Right forelimb (tissue), 1 donor: ENCODE results near the gene ATE1.
"Not testable (repeated sequence)": the region's sequence is repeated elsewhere in the genome, so short reads cannot be mapped to it uniquely, and the experiment has no call there.

Experiments
- DNase-seq: peaks from one replicate; pipeline ENCODE4 v3.0.0-alpha.2; 2018

The ATE1 gene

DNA sequence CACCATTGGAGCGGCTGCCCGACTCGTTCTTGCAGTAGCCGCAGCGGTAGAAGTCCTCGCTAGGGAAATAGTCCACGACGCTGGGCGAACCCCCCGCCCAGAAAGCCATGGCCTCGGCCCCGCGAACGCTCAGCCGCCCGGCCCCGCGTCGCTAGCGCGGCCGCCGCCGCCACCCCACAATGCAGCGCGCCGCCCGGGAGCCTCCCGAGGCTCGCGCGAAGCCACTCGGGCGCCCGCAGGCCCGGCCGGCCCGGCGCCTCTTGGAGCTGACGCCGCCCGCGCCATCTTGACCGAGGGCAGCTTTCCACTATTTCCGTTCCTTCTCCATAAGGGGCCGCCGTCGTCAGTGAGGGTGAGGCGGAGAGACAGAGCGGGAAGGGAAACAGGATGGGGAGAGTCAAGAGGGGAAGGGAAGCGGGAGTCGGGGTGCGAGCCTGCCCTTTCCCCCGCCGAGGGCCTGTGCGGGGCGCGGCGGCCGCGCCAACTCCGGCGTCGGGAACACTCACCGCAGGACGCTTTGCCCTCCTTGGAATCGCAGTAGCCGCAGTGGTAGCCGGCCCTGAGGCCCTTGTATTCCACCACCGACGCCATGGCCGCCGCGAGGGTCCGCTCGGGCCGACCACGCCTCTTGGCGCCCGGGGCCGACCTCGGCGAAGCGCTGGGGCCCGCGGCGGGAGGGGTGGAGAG is at the start of gene ATE1:
ATE1 (minus strand) TSS at position 191 of the 687 bp plus-strand sequence; CDS start at position 109, 82 bp downstream.
- peak; percentile 95 for DNase-seq

DNA sequence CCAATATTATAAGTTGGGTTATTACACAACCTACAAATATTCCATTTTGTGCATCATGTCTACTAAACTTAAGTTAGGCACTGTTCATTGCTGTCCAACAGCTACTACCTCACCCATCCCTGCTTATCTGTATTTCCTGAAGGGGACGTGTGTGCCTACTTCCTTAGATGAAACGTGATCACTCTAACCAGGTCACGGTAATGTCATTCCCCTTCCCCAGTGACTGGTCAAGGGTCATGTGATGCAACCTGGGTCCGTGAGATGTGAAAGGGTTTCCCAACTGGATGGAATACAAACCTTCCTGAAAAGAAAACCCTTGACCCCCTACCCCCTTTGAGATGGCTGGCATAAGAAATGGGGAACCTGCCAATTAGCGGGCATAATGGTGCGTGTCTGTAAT is 48.8 kb upstream of the ATE1 start:
- DNase-seq: no peak

DNA sequence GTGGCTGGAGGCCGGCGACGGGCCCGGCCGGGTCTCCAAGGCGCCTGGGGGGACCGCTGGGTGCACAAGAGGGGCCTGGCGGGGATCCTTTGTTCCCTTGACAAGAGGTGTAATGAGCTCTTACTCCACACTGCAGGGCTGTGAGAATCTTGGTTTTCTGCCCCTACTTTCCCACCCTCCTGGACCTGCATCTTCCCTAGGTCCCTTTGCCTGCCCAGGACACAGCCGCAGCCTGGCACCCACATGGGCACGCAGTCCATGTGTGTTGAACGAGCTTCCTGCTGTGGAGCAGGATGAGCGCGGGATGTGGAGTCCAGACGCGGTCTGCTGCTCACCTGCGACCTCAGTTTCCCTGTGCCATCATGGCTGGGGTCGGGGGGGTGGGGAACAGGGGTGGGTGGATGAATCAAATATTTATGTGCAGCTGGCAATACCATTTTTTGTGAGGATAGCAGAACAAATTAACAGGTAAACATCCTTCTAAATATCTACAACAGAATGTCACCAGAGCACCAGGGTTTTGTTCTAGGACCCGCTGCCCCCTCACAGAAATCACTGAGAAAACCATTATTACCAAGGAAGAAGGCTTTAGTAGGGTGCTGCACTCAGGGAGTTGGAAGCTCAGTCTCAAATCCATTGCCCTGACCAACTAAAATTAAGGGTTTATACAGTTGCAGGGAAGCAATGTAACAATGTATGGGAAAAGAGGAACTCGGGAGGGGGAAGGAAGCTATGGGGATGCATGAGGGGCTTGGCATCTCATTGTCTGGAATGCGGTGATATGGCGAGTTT is 47.7 kb upstream of the ATE1 start:
- DNase-seq: no peak

DNA sequence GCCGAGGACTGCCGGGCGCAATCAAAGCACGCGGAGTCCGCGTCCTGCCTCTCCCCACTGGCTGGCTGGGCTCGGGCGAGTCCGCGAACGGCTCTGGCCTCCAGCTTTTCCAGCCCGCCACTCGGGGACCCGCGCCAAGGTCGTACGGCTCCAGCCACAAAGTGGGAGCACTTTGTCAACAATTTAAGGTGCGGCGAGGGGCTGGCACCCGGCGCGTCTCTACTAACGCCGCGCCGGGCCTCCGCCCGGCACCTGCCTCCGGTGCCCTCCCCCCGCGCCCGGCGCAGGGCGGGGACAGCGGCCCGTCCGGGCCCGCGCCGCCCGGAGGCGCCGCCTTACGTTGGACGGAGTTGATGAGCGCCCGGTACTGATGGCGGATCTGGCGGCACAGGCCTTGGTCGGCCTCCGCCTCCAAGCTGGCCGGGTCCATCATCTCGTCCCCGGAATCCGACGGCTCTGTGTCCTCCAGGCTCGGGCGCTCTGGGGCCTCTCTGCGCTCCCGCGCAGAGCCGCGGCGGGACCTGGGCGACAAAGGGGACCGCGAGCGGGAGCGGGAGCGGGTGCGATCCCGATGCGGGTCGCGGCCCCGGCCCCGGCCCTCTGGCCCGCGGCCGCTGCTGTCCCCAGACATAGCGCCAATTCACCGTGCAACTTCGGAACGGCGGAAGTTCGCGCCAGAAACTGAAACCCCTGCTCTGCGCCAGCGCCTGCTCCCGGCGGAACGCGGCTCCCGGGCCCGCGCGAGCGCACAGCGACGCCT is 46.9 kb upstream of the ATE1 start, which contains the start of gene NSMCE4A:
NSMCE4A (minus strand) TSS at position 683 of the 760 bp plus-strand sequence; CDS start at position 631, 52 bp downstream.
- peak; percentile 87 for DNase-seq

DNA sequence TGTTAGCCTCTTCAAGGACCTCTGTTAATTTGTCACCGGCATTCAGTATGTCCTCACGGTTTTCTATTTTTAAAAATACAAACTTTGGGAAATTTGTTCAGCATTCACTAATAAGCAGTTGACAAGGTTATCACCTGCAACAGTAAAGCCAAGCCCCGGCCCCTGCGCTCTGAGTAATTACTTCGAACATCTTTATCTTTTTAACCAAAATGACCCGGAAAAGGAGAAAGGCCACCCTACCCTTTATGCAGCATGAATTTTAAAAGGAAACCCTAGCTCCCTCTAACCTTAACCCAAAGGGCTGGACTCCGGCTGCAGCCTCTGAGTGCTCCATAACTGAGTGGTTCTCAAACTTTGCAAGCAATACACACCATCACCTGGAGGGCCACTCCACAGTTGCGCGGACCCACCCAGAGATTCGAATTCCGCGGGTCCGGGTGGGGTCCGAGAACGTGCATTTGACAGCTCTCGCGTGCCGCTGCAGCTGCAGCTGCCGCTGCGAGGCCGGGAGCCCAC is 46.2 kb upstream of the ATE1 start:
- no peak for DNase-seq

DNA sequence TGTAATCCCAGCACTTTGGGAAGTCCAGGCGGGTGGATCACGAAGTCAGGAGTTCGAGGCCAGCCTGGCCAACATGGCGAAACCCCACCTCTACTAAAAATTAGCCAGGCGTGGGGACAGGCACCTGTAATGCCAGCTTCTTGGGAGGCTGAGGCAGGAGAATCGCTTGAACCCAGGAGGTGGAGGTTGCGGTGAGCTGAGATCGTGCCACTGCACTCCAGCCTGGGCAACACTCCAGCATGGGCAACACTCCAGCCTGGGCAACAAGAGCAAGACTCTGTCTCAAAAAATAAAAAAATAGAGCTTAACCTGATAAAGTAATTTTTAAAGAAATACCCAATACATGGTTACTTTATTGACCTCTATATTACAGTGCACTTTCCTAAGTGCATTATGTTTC is 41.3 kb upstream of the ATE1 start:
- not testable (repeated sequence) for DNase-seq

DNA sequence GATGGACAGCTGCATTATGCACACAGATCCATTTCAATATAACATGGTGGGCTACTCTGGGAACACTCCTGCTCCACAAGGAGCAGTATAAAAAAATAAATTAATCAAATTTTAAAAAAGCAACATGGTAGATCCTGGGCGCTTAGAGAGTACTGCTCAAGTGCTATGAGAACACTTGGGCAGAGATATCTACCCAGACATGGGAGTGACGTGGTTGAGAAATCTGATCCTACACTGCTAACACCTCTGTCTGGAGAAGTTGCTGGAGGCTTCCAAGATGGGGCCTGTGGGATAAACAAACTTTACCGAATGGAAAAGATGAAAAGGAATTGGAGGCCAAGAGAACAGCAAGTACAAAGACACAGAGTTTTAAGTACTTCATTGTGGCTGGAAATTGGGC is 38.2 kb upstream of the ATE1 start:
- no peak for DNase-seq

DNA sequence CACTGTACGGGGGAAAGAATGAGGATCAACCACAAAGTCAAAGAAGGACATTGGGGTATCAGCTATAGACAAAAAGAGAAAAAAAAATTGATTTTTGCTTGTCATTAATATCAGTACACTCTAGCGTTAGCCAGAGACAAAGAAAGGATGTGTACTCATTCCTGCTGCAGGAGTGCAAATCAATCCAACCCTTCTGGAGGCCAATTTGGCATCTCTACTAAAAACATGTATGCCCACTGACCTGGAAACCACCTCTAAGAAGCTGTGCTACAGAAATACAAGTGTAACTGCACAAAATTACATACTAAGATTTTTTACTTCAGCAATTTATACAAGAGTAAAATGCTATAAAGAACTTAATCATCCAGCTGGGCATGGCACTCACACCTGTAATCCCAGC is 33.6 kb upstream of the ATE1 start:
- no peak for DNase-seq

DNA sequence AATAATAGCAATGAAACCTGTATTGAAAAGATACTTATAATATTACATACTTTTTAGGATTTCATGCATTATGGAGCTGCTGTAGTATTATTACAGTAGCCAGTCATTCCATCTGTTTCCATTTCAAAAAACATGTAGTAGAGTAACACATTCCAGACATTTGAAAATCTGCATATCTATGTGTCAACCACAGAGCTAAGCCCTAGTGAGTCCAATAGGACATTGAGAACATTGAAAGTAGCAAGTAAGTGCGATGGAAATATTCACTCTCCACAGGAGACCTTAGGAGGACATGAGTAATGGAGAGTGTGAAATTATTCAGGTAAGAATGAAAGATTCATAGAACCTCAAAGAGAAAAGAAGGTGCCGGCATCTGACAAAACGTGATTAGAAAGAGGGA is 31.8 kb upstream of the ATE1 start:
- DNase-seq: no peak

DNA sequence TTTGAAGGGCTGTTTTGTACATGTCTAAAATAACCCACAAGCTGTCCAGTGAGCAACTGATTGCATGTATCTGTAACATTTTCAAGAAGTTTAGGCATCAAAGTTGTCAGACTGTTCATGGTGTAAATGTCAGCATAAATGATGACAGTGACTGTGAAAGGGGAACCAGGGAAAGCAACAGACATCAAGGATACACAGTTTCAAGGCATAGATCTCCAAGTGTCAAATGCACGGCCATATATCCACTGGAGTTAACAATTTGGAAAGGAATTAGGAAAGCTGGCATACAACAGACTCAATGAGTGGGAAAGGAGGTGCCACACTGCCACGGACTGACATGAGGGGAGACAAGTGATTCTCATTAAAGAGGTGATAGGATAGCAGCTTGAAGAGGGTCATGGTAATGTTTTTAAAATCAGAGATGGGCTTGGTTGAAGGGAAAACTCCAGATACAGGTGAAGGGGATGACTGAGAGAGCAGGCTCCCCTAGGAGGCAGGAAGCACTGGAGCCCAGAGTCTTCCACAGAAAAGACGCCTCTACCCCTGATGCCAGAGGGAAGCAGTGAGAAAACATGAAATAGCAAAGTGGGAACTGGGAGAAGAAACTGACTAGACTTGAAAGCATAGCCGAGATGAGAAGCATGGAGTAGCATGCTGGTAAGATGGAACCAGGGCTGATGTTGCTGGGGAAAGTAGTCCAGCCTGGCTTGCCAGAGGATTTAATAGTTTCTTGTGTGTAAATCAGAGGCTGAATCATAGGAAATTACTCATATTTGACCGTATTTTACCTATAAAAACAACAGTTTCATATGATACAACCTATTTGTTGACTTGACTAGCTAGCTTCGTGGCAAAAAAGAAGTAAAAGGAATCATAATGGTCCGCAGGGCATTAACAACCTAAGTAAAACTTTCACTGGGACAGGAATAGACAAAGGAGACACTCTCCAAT is 28.6 kb upstream of the ATE1 start:
- no peak for DNase-seq

DNA sequence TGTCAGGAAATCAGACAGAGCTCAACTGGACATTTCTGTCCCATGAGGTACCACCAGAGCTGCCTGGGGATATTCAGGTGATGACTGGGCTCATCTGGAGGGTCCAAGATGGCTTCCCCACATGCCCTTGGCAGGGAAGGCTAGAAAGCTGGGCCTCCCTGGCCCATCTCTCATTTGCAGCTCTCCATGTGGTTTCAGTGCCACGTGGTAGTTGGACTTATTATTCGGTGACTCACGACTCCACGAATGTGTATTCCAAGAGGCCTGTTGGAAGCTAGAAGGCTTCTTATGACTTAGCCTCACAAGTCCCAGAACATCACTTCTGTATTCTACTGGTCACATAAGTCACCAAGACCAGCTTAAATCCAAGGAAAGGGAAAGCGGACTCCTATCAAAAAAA is 24.4 kb upstream of the ATE1 start:
- DNase-seq: no peak

DNA sequence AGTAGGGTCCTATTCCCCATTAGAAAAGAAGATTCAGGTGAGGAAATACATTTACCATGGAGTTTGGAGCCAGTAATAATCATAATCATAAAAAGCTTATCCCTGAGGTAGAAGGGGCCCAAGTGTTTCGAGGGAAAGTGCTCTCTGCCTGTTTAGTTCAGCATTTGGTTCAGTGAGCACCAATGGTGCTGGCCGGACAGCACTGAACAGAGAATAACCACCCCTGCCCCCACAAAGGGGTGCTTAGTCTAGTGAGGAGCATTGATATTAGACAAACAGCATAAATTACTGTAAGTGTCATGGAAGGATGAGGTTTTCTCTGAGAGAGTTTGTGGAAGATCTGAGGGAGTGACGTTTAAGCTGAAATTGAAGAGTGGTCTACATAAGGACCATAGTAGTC is 21.6 kb upstream of the ATE1 start:
- no peak for DNase-seq

DNA sequence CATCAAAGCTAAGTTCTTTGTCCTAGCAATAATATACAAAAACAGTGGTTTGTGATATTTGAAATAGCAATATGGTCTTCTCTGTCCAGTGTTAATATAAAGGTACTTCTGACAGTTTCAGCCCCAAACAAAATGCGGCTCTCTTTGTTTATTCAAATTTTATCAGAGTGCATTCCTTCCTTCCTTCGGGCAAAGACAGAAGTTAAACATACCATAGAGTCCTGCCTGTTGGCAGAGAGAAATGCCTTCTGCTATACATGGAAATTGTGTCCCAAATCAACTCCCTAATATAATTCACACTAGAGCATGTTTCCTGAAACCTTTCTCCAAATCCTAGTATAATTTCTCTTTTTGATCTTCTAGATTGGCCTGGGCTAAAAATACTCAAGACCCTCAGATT is 21.2 kb upstream of the ATE1 start:
- no peak for DNase-seq

DNA sequence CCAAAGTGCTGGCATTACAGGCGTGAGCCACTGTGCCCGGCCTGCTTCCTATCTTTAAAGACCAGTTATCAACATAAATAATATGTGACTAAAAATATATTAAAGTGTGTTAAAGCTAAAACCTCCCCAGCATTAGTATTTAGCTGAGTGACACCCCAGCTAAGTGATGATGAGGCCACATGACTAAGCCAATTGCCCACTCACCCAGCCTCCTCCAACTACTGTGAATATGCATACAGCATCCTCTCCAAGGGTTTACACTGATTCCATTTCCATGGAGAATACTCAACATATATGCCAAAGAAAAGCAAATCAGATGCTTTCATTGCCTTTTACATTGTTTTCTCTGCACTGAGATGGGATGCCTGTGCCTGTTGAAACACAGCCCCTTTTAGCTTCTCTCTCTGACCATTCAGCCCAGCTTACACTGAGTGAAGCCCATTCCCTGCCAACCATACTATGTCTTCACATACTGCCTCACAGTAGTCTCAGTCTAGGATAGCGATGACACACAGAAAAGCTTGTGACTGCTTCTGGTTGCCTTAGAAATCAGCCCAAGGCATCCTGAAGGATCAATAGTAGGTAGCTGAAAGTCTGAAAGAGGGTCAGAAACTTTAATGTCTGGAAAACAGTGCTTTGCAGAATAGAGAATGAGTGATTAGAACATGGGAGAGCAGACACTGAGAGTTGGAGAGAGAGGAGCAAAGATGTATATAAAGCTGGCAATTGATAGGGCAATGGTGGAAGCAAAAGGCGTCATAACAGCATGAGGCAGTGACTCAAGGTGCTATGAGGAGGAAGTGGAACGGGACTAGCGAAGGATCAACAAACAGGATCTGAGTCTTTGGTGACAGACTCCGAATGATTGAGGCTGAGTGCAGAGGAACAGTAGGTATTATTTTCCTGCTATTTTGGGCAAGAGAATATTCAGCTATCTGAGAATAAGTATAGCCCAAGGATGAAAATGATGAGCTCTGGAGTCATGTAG is 19.8 kb upstream of the ATE1 start:
- DNase-seq: no peak

DNA sequence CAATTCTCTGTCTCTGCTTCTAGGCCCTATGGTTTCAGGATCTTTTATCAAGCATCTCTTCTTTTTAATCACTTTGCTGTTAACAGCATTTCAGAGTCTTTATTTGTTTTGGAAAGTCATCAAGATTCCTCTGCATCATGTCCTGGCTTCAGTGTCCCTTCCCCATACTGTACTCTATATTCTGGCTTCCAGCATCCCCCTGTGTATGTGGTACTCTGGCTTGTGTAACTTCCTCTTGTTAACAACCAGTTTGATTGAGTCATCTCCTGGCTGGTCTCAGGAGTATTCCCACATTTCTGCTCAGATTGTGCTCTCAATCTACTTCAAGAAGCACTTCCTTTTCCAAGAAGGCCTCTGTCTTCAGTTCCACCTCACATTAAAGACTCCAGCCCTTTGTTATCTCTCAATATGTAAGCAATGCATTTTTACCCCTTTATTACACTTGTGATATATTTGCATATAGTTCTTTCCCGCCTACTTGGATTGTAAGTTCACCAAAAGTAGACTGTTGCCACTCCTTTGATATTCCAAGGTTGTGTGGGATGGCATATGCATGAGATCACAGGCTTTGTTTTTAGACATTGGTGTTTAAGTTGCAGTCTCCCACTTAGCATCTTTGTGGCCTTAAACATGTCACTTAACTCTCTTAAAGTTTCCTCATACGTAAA is 15.1 kb upstream of the ATE1 start:
- DNase-seq: no peak

DNA sequence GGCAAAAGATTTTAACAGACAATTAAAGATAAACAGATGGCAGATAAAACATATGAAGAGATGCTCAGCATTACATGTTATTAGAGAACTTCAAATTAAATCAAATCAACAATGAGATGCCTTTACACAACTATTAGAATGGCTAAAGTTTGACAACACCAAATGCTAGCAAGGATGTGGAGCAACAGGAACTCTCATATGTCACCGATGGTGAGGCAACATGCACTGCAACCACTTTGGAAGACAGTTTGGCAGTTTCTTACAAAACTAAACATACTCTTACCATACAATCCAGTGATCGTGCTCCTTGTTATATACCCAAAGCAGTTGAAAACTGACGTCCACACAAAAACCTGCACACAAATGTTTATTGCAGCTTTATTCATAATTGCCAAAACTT is 13.7 kb upstream of the ATE1 start:
- DNase-seq: no peak

DNA sequence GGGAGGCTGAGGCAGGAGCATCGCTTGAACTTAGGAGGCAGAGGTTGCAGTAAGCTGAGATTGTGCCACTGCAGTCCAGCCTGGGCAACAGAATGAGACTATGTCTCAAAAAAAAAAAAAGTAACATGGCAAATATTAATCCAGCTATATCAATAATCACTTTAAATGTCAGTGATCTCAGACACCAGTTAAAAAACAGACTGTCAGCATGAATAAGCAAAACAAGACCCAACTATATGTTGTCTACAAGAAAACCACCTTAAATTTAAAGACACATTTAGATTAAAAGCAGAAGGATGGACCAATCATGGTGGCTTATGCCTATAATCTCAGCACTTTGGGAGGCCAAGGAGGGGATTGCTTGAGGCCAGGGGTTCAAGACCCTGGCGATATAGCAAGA is 8.5 kb upstream of the ATE1 start:
- DNase-seq: no peak

DNA sequence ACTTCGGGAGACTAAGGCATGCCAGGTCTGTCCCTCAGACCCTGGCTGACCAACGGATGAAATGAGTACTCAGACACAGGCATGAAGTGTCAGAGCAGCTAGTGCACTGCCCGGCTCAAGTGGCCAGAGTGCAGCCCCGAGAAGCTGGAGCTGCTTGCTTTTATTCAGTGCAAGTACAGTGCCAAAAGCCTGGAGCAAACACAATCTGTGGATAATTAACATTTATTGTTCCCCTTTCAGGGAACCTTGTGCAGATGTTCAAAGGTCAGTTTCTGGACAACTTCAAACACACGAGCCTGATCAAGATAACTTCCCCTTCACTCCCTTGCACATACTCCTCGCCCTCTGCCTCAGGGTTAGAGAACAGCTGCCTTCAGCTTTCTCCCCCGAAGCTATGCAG is 7.9 kb upstream of the ATE1 start:
- DNase-seq: no peak

DNA sequence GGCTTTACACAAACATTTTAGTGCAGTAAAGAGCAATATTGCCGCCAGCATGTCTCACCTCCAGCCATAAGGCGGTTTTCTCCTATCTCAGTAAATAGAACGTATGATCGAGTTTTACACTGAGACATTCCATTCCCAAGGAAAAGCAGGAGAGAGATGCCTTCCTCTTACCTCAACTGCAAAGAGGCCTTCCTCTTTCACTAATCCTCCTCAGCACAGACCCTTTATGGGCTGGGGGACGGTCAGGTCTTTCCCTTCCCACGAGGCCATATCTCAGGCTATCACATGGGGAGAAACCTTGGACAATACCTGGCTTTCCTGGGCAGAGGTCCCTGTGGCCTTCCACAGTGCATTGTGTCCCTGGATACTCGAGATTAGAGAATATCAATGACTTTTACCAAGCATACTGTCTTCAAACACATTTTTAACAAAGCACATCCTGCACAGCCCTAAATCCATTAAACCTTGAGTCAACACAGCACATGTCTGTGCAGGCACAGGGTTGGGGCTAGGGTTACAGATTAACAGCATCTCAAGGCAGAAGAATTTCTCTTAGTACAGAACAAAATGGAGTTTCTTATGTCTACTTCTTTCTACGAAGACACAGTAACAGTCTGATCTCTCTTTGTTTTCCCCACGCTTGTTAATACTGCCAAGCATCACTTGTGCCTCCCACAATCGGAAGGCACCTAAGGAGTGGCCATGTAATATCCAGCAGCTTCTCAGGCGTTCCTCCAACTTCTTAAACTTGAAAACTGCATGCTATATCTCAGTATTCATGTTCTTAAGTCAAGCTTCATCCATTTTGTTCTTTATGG is 2.6 kb upstream of the ATE1 start:
- DNase-seq: not testable (repeated sequence)
